ENCODE data around the gene LCA5L. TPM values are rescaled to one million over a fixed set of nuclear protein-coding genes. Genes with fewer than 3 reads are reported as not detected.

Gene LCA5L
- total RNA-seq, 1 experiment from 2014 or later: 0.46 TPM

- Histone ChIP-seq H3K56ac (ENCODE audit: insufficient read length, low read depth, low read length) (no peak overlapping the region), H2BK120ac (ENCODE audit: low read depth, low read length, poor library complexity, severe bottlenecking) (no peak overlapping the region), H3K27ac (ENCODE audit: insufficient read length, low read depth, low read length) (no peak overlapping the region), H3K4ac (ENCODE audit: low read depth, low read length) (no peak overlapping the region), H4K5ac (ENCODE audit: insufficient read length, low read depth, low read length) (no peak overlapping the region), H4K20me1 (ENCODE audit: control insufficient read depth, insufficient read depth, insufficient read length) (no peaks in the 10 kb centered on the region), H3T11ph (ENCODE audit: low read length) (no peak overlapping the region), H3K79me1 (ENCODE audit: insufficient read depth, low read depth, low read length, poor library complexity, severe bottlenecking) (no peaks in the 10 kb centered on the region), H3K4me2 (ENCODE audit: insufficient read depth, insufficient read length, low read length) (no peak overlapping the region), H2AK5ac (ENCODE audit: insufficient read length, low read length) (no peak overlapping the region), H3K9ac (ENCODE audit: extremely low read depth, insufficient read length, low read length) (no peak overlapping the region), H2AFZ (ENCODE audit: low read length) (no peak overlapping the region), H2BK20ac (ENCODE audit: low read depth, low read length, poor library complexity, severe bottlenecking) (no peak overlapping the region), H2BK5ac (ENCODE audit: insufficient read length, low read length) (no peak overlapping the region), H2BK12ac (ENCODE audit: insufficient read length, low read depth, low read length) (no peak overlapping the region), H3K9me3 (ENCODE audit: control insufficient read depth, low read depth, low read length) (no peaks in the 10 kb centered on the region), H3K4me1 (ENCODE audit: insufficient read depth, low read length) (peaks cover 4% of the 10 kb centered on the region; the same call in 1 of the 2 replicates), H2BK15ac (ENCODE audit: low read depth, low read length) (no peak overlapping the region), H3K14ac (ENCODE audit: insufficient read depth, low read length) (no peak overlapping the region), H3K23me2 (ENCODE audit: insufficient read length, low read depth, low read length, poor library complexity, severe bottlenecking) (no peaks in the 10 kb centered on the region), H3K27me3 (ENCODE audit: insufficient read depth, low read length) (no peaks in the 10 kb centered on the region), H3K79me2 (ENCODE audit: insufficient read depth, low read length) (no peaks in the 10 kb centered on the region), H4K91ac (ENCODE audit: insufficient read length, low read depth, low read length) (no peak overlapping the region), H3K18ac (ENCODE audit: insufficient read length, low read depth, low read length) (no peak overlapping the region), H3K23ac (ENCODE audit: insufficient read length, low read depth, low read length) (no peak overlapping the region), H4K8ac (replicated peaks; ENCODE audit: insufficient read length, low read depth, low read length) (no peak overlapping the region)
- Mint-ChIP-seq H3K9me3 (no peaks in the 10 kb centered on the region), H3K36me3 (ENCODE audit: insufficient read depth in 1 of 3, low read depth in 3 of 3) (no peaks in the 10 kb centered on the region), H3K4me1 (peaks cover 20 to 35% of the 10 kb centered on the region in 2 experiments), H3K27ac (no peak overlapping the region), H3K4me3 (no peak overlapping the region), H3K27me3 (ENCODE audit: low read depth) (peaks cover 1% of the 10 kb centered on the region; the same call in 1 of the 2 replicates)
- no CpG with 5 or more reads among the region's 4 CpGs for WGBS (ENCODE audit: extremely low coverage, insufficient read length, low lambda C conversion rate)
- TF ChIP-seq, protein P1, sequence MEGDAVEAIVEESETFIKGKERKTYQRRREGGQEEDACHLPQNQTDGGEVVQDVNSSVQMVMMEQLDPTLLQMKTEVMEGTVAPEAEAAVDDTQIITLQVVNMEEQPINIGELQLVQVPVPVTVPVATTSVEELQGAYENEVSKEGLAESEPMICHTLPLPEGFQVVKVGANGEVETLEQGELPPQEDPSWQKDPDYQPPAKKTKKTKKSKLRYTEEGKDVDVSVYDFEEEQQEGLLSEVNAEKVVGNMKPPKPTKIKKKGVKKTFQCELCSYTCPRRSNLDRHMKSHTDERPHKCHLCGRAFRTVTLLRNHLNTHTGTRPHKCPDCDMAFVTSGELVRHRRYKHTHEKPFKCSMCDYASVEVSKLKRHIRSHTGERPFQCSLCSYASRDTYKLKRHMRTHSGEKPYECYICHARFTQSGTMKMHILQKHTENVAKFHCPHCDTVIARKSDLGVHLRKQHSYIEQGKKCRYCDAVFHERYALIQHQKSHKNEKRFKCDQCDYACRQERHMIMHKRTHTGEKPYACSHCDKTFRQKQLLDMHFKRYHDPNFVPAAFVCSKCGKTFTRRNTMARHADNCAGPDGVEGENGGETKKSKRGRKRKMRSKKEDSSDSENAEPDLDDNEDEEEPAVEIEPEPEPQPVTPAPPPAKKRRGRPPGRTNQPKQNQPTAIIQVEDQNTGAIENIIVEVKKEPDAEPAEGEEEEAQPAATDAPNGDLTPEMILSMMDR (conservative IDR thresholded peaks at IDR 0.05): no peak
- no peak for DNase-seq
These were observed 8.1 kb upstream of the LCA5L start for GRCh38 chr21:39453571-39454179.

Data from H9 (cell line).